Mucosa of gallbladder (tissue), 1 donor: ENCODE measurements around the gene FOXQ1. TPM values are rescaled to one million over a fixed set of nuclear protein-coding genes. Genes with fewer than 3 reads are reported as not detected.
"Not testable (repeated sequence)": the region's sequence is repeated elsewhere in the genome, so short reads cannot be mapped to it uniquely, and the experiment has no call there.

ENCODE experiments used
- DNase-seq: peaks from one replicate; pipeline ENCODE4 v3.0.0-alpha.2; 2020; ENCODE audit warnings: low spot score
- total RNA-seq: library from RNA; stranded (reverse); gene quantifications from one replicate; pipeline ENCODE4 v1.2.1, GENCODE V29; 2021
- donor health status: DM: no; HTN: no; CAD: no.

Gene FOXQ1
- total RNA-seq, 1 donor from 2014 or later, result 11.5 TPM

DNA sequence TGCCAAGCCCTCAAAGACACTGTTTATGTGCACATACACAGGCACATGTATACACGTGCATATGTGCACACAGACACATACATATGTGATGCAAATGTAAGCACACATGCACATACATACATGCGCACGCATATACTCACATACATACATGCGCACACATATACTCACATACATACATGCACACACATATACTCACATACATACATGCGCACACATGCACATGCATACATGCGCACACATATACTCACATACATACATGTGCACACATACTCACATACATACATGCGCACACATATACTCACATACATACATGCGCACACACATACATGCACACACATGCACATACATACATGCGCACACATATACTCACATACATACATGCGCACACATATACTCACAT lies 20.5 kb upstream of the FOXQ1 start:
- DNase-seq, result no peak

DNA sequence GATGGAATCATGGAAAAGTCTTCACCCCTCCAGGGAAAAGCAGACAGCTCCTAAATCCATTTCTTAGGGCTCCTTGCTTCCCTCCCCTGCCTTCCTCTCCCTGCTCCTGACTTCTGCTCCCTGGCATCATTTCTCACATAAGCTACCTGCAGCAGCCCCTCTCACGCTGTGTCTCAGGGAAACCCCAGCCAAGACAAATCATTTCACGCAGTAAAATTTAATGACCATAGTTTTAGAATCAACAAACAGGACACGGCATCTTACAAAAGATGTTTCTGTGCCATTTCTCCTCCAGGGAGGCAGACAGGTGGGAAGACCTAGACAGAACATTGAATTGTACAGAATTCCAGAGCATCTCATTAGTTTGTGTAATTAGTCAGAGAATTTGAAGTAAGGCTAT lies 16.5 kb upstream of the FOXQ1 start:
- no peak for DNase-seq

DNA sequence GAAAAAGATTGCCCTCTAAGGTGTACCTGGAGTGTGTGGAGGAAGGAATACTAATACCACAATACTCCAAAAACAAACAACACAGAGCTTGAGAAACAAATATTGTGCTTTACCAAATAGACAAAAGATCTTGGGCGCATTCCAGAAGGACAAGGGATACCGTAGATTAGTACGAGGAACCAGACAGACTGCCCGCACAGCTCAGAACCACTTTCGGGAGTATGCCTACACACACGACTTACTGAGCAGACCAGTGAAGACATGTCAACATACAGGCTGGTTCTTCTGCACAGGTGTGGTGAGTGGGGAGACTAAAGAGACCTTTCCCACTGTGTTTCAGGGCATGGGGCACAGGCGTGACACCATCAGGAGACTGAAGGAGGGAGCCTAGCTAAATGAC lies 15.8 kb upstream of the FOXQ1 start:
- no peak for DNase-seq

DNA sequence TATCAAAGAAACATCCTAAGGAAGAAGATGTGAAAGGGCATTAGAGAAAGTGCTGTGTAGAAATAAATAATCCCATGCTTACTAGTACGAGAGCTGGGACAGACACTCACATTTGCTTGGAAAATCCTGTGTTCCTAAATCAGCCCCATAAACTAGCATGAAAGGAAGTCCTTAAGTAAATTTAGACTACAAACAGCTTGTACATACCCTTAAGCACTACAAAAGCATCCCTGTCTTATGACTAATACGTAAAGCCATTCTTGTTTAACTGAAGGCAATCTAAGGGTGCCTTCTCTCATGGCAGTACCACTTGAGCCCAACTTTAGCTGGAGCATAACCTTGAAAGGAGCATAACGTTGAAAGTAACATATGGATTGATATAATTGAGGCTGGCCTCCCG lies 15.4 kb upstream of the FOXQ1 start:
- DNase-seq, result no peak

- no peak for DNase-seq
Measured at GRCh38 chr6:1297746-1298145, 14.2 kb upstream of the FOXQ1 start.

GRCh38 chr6:1298768-1299167 lies 13.1 kb upstream of the FOXQ1 start:
- DNase-seq, result no peak

DNA sequence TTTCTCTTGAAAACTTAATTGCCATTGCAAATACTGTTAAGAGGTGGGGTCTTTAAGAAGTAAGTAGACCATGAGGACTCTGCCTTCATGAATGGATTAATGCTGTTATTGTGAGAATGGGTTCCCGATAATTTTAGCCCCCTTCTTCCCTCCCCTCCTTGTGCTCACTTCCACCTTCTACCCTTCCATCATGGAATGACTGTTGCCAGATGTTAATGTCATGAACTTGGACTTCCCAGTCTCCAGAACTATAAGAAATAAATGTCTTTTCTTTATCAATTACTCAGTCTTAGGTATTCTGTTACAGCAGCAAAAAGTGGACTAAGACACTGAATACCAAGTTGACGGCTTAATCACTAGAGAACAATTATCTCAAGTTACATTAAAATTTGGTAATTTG lies 5.8 kb upstream of the FOXQ1 start:
- DNase-seq, result no peak

DNA sequence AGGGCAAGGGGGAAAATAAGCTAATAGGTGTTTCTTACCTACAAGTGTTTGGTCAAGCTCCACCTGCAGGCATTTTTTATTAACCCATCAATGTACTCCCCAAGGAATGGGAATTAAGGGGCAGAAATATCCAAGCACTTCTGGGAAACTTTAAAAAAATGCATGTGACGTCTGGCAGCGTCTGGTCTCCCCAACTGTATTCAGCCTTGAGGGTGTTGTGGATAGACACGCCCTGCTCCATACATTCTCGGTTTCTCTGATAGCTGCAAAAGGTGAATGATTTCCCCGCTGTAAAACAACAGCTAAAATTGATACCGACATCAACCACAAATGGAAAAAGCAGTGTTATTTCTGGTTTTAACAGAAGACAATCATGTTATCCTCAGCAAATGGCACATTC lies 2.5 kb upstream of the FOXQ1 start:
- DNase-seq, result no peak

GRCh38 chr6:1310628-1311399 lies 1.1 kb upstream of the FOXQ1 start:
- DNase-seq, result peak; percentile 45

DNA sequence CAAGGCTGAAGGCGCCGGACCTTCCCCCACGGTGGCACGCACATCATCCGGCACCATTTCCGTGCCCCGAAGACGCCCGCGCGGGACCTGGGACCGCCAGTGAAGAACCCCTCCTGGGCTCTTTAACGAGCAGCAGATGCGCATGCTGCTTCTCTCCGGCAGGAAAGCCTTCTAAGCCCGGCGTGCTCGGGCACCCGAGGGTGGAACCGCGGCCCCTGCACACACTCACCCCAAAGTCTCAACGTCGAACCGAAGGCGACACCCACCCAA lies 240 bp downstream of the FOXQ1 start:
- DNase-seq, result peak; percentile 18

- peak; percentile 30 for DNase-seq
Measured at GRCh38 chr6:1312473-1313367, 822 bp downstream of the FOXQ1 start.

DNA sequence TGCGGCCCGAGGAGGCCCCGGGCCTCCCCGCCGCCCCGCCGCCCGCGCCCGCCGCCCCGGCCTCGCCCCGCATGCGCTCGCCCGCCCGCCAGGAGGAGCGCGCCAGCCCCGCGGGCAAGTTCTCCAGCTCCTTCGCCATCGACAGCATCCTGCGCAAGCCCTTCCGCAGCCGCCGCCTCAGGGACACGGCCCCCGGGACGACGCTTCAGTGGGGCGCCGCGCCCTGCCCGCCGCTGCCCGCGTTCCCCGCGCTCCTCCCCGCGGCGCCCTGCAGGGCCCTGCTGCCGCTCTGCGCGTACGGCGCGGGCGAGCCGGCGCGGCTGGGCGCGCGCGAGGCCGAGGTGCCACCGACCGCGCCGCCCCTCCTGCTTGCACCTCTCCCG lies 1.5 kb downstream of the FOXQ1 start:
- no peak for DNase-seq

GRCh38 chr6:1313767-1314503 lies 2.0 kb downstream of the FOXQ1 start:
- peak; percentile 75 for DNase-seq

DNA sequence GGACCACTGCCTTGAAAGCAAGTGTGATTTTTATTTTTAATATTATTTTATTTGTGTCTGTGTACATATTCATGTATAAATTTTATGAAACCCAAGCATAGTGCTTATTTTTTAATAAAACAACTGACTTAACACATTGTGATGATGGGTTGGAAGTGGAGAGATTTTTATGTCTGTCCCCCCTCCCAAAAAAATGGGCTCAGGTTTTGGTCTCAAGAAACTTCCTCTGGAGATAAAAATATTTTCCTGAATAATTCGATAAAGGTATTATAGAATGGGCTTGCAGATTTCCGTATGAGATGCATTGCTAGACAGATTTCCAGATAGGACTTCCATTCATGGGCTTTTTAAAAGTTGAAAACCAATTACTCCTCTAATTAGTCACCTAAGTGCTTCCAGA lies 2.7 kb downstream of the FOXQ1 start:
- DNase-seq, result no peak

DNA sequence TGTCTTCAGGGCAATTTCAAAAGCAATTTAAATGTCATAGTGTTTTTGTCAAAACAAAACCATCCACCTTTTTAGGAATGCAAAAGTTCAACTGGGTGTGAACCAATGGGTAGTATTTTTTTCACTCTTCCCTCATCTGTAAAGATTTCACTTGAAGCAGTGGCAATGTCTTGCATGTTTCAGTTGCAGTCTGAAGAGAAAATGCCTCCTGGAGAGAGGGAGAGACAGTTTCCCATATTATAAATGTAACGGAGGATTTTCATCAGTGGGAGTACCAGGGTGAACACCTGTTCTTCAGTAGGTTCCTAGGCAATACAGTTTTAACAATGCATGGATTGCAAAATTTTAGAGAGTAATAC lies 3.3 kb downstream of the FOXQ1 start:
- no peak for DNase-seq

- no peak for DNase-seq
Measured at GRCh38 chr6:1315560-1316386, 3.9 kb downstream of the FOXQ1 start.

- no peak for DNase-seq
Measured at GRCh38 chr6:1316489-1316971, 4.6 kb downstream of the FOXQ1 start.

DNA sequence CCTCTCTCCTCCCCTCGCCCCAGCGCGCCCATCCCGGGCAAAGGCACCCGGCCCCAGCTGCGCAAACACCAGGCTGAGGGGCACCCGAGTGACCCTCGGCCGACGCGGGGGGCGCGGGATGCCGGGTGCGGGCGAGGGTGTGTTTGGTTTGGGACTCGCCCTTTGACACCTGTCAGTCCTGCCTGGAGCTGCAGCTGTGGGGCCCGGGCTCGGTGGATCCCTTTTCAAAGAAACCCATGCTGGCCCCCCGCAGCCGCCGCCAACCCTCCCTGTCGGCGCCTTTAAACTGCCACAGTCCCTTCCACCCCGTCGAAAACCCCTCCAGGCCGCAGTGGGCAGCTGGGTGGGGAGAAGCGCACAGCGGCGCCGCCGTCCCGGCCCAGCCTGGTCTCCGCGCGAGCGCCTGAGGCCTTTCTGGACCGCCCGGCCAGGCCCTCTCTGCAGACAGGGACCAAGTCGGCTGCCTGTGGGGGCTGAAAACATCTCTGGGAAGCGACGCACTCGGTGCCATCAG lies 5.5 kb downstream of the FOXQ1 start:
- DNase-seq, result no peak

- no peak for DNase-seq
Measured at GRCh38 chr6:1318036-1318435, 6.1 kb downstream of the FOXQ1 start.

GRCh38 chr6:1318584-1318983 lies 6.7 kb downstream of the FOXQ1 start:
- not testable (repeated sequence) for DNase-seq

GRCh38 chr6:1321738-1322137 lies 9.8 kb downstream of the FOXQ1 start:
- no peak for DNase-seq

- DNase-seq, result no peak
Measured at GRCh38 chr6:1322156-1322555, 10.3 kb downstream of the FOXQ1 start.
